GM12875 (cell line): ENCODE measurements around the gene NCSTN.

Experiments
- H3K4me3 ChIP-seq: one replicate; pipeline ENCODE4 v1.5.1; 2011; ENCODE audit warnings: low read depth, low read length, control low read depth
- TF ChIP-seq, protein P1 (sequence below): IDR thresholded peaks from 2 replicates; pipeline ENCODE4 v1.5.1; 2011; ENCODE audit warnings: low read depth, mild to moderate bottlenecking, control low read depth, inconsistent platforms, low read length, moderate library complexity, borderline replicate concordance; ENCODE audit not compliant: insufficient read depth

Gene NCSTN

GRCh38 chr1:160405331-160405877 is 62.2 kb downstream of the NCSTN start:
- H3K4me3 ChIP-seq, result no peak overlapping the region
- TF ChIP-seq, protein P1, sequence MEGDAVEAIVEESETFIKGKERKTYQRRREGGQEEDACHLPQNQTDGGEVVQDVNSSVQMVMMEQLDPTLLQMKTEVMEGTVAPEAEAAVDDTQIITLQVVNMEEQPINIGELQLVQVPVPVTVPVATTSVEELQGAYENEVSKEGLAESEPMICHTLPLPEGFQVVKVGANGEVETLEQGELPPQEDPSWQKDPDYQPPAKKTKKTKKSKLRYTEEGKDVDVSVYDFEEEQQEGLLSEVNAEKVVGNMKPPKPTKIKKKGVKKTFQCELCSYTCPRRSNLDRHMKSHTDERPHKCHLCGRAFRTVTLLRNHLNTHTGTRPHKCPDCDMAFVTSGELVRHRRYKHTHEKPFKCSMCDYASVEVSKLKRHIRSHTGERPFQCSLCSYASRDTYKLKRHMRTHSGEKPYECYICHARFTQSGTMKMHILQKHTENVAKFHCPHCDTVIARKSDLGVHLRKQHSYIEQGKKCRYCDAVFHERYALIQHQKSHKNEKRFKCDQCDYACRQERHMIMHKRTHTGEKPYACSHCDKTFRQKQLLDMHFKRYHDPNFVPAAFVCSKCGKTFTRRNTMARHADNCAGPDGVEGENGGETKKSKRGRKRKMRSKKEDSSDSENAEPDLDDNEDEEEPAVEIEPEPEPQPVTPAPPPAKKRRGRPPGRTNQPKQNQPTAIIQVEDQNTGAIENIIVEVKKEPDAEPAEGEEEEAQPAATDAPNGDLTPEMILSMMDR, result no peak

- no peak overlapping the region for H3K4me3 ChIP-seq
- TF ChIP-seq, protein P1, result no peak
These were observed 63.2 kb downstream of the NCSTN start for GRCh38 chr1:160406131-160406968.

- no peak overlapping the region for H3K4me3 ChIP-seq
- TF ChIP-seq, protein P1, result no peak
These were observed 64.9 kb downstream of the NCSTN start for GRCh38 chr1:160407839-160408801.
